PC-9 (cell line): ENCODE results near the gene DNM3. TPM values are rescaled to one million over a fixed set of nuclear protein-coding genes. Genes with fewer than 3 reads are reported as not detected.

Experiments used
- BruUV-seq: library from RNA; stranded (reverse); fragments of 400-500 nt; replicated peaks from 2 replicates; lab custom pipeline; 2021; lab: Mats Ljungman, UMichigan
- CTCF ChIA-PET: fragments of 300-600 bp; sonication (Branson Sonifier 250); formaldehyde crosslinking; loops from one replicate; lab custom pipeline; 2022; ENCODE audit warnings: antibody characterized with exemption; lab: Charles Lee
- POLR2A ChIA-PET: fragments of 300-600 bp; sonication (Branson Sonifier 250); formaldehyde crosslinking; loops from one replicate; lab custom pipeline; 2022; ENCODE audit warnings: antibody characterized with exemption; ENCODE audit not compliant: unreplicated experiment; lab: Charles Lee
- DNase-seq, 2 experiments: peaks; one replicate each; pipeline versions ENCODE4 v3.0.0 to v3.0.0-alpha.2; 2015 to 2022; ENCODE audit warnings: mixed read lengths in 1 of 2
- H2AFZ ChIP-seq: fragments of 200-600 bp; sonication (generic); 2 replicates; pipeline ENCODE4 v1.8.1; 2017; ENCODE audit warnings: antibody characterized with exemption
- H3F3A ChIP-seq: fragments of 200-600 bp; sonication (generic); 2 replicates; pipeline ENCODE4 v1.8.1; 2017; ENCODE audit warnings: antibody characterized with exemption, mild to moderate bottlenecking, low read depth; ENCODE audit not compliant: insufficient read depth
- H3K27ac ChIP-seq: fragments of 200-600 bp; sonication (generic); 2 replicates; pipeline ENCODE4 v1.6.1; 2016; ENCODE audit warnings: mixed run types
- H3K27me3 ChIP-seq: fragments of 200-600 bp; sonication (generic); 2 replicates; pipeline ENCODE4 v1.6.1; 2016; ENCODE audit warnings: low read depth, mixed run types; ENCODE audit not compliant: insufficient read depth
- H3K36me3 ChIP-seq: fragments of 200-600 bp; sonication (generic); 2 replicates; pipeline ENCODE4 v1.6.1; 2016; ENCODE audit warnings: low read depth, mixed run types
- H3K4me1 ChIP-seq: fragments of 200-600 bp; sonication (generic); replicated peaks from 2 replicates; pipeline ENCODE4 v1.6.1; 2016; ENCODE audit warnings: mixed run types; ENCODE audit not compliant: insufficient read depth
- H3K4me2 ChIP-seq: fragments of 200-600 bp; sonication (generic); 2 replicates; pipeline ENCODE4 v1.6.1; 2017; ENCODE audit warnings: mixed run types
- H3K4me3 ChIP-seq: fragments of 200-600 bp; sonication (generic); 2 replicates; pipeline ENCODE4 v1.6.1; 2016; ENCODE audit warnings: mixed run types
- H3K79me2 ChIP-seq: fragments of 200-600 bp; sonication (generic); 2 replicates; pipeline ENCODE4 v1.6.1; 2017; ENCODE audit warnings: low read depth, mixed run types
- H3K9me2 ChIP-seq: fragments of 200-600 bp; sonication (generic); 2 replicates; pipeline ENCODE4 v1.8.1; 2017; ENCODE audit warnings: mild to moderate bottlenecking; ENCODE audit not compliant: insufficient read depth
- H3K9me3 ChIP-seq: fragments of 200-600 bp; sonication (generic); 2 replicates; pipeline ENCODE4 v1.8.1; 2016; ENCODE audit warnings: low read depth; ENCODE audit not compliant: insufficient read depth
- H4K20me1 ChIP-seq: fragments of 200-600 bp; sonication (generic); 2 replicates; pipeline ENCODE4 v1.8.1; 2017; ENCODE audit not compliant: insufficient read depth
- CTCF ChIP-seq: fragments of 200-600 bp; sonication (generic); conservative IDR thresholded peaks from 2 replicates; pipeline ENCODE4 v1.6.1; 2017; ENCODE audit warnings: mixed run types, antibody characterized with exemption, mild to moderate bottlenecking, moderate library complexity
- EZH2 ChIP-seq: fragments of 200-600 bp; sonication (generic); IDR thresholded peaks from 2 replicates; pipeline ENCODE4 v1.8.0; 2017; ENCODE audit warnings: antibody characterized with exemption, low read depth
- intact Hi-C: fragments of 100-400 bp; cut with micrococcal nuclease; formaldehyde crosslinking; loops from one replicate; pipeline ENCODE4 v1.10.0; 2022; ENCODE audit not compliant: unreplicated experiment
- total RNA-seq: library from RNA; stranded (reverse); gene quantifications from 2 replicates; pipeline ENCODE4 v1.2.3, GENCODE V29; 2021

DNM3 gene
- total RNA-seq, 1 experiment from 2014 or later, result 1.7 TPM

- H2AFZ ChIP-seq, result no peak overlapping the region
- ChIA-PET POLR2A (no interaction called here), CTCF (no interaction called here)
- no peak for DNase-seq
- no peak overlapping the region for H3K4me3 ChIP-seq
- H3K9me2 ChIP-seq, result peaks cover 4% of the 10 kb centered on the region; the same call in 1 of the 2 replicates
- no peaks in the 10 kb centered on the region for H3K27me3 ChIP-seq
- intact Hi-C loops, result no loop called here
- H3K4me1 ChIP-seq, result peaks cover 9% of the 10 kb centered on the region
- no peaks in the 10 kb centered on the region for H3K36me3 ChIP-seq
- H3K4me2 ChIP-seq, result no peak overlapping the region
- no peaks in the 10 kb centered on the region for H4K20me1 ChIP-seq
- no peak for TF ChIP-seq CTCF
- TF ChIP-seq EZH2, result no peak
- H3K9me3 ChIP-seq, result no peaks in the 10 kb centered on the region
- no peak overlapping the region for H3K27ac ChIP-seq
- peaks cover 7% of the 10 kb centered on the region; the same call in 1 of the 2 replicates for H3F3A ChIP-seq
- no peaks in the 10 kb centered on the region for H3K79me2 ChIP-seq
- BruUV-seq, result no TSS peak
These were observed 484.8 kb downstream of the DNM3 start for GRCh38 chr1:172326136-172326535.

- no peaks in the 10 kb centered on the region for H3K36me3 ChIP-seq
- no peak for DNase-seq
- H3K4me1 ChIP-seq, result peaks cover 9% of the 10 kb centered on the region
- no peak overlapping the region for H3K4me2 ChIP-seq
- H3K4me3 ChIP-seq, result no peak overlapping the region
- H2AFZ ChIP-seq, result no peak overlapping the region
- TF ChIP-seq CTCF (no peak), EZH2 (no peak)
- ChIA-PET CTCF (no interaction called here), POLR2A (no interaction called here)
- H3K9me2 ChIP-seq, result peaks cover 4% of the 10 kb centered on the region; the same call in 1 of the 2 replicates
- no TSS peak for BruUV-seq
- no peak overlapping the region for H3K27ac ChIP-seq
- no peaks in the 10 kb centered on the region for H3K27me3 ChIP-seq
- no peaks in the 10 kb centered on the region for H4K20me1 ChIP-seq
- peaks cover 7% of the 10 kb centered on the region; the same call in 1 of the 2 replicates for H3F3A ChIP-seq
- intact Hi-C loops, result no loop called here
- H3K9me3 ChIP-seq, result no peaks in the 10 kb centered on the region
- no peaks in the 10 kb centered on the region for H3K79me2 ChIP-seq
These were observed 487.0 kb downstream of the DNM3 start for GRCh38 chr1:172328266-172328665.

GRCh38 chr1:172332230-172332629 lies 490.9 kb downstream of the DNM3 start:
- Histone ChIP-seq H3K9me3 (no peaks in the 10 kb centered on the region), H3K27me3 (no peaks in the 10 kb centered on the region), H3K4me3 (no peak overlapping the region), H3K9me2 (peaks cover under 1% of the 10 kb centered on the region; the same call in 1 of the 2 replicates), H2AFZ (no peak overlapping the region), H3K79me2 (no peaks in the 10 kb centered on the region), H3K4me1 (no peaks in the 10 kb centered on the region), H4K20me1 (no peaks in the 10 kb centered on the region), H3F3A (no peaks in the 10 kb centered on the region), H3K36me3 (no peaks in the 10 kb centered on the region), H3K4me2 (no peak overlapping the region), H3K27ac (no peak overlapping the region)
- no peak for TF ChIP-seq EZH2
- no peak for TF ChIP-seq CTCF
- no TSS peak for BruUV-seq
- CTCF ChIA-PET, result no interaction called here
- intact Hi-C loops, result no loop called here
- POLR2A ChIA-PET, result no interaction called here
- DNase-seq, result no peak
